SHP77 (cell line): ENCODE results near the gene ZNF418.
"Not testable (repeated sequence)": the region's sequence is repeated elsewhere in the genome, so short reads cannot be mapped to it uniquely, and the experiment has no call there.

Experiments used
- DNase-seq, 2 experiments: peaks; one replicate each; lab custom pipeline; 2025; lab: John Stamatoyannopoulos, UW

The ZNF418 gene

GRCh38 chr19:57888560-57889231 is 46.5 kb downstream of the ZNF418 start, which contains the start of gene ZNF814:
TSS of gene ZNF814 (minus strand) at chr19:57889037. CDS start at chr19:57888802, 235 bp downstream.
- DNase-seq, result no peak

DNA sequence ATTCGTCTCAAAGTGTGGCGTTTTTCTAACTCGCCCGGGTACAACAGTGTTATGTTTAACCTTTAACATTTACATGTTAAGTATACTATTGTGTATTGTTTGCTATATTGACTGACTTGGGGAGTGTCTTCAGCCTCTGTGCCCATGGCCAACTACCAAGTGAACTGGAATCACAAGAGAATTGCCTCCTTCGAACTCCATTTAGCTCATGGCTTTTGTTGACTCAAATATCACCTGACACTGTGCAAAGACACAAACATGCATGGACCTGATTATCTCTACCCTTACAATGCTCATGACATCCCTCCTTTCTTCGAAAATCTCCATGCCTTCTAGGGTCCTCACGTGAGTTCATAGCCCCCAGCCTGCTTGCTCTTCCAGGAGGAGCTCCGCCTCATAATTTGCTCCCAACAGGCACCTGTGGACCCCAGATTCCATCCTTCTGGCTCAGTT is 47.1 kb downstream of the ZNF418 start:
- no peak for DNase-seq

DNA sequence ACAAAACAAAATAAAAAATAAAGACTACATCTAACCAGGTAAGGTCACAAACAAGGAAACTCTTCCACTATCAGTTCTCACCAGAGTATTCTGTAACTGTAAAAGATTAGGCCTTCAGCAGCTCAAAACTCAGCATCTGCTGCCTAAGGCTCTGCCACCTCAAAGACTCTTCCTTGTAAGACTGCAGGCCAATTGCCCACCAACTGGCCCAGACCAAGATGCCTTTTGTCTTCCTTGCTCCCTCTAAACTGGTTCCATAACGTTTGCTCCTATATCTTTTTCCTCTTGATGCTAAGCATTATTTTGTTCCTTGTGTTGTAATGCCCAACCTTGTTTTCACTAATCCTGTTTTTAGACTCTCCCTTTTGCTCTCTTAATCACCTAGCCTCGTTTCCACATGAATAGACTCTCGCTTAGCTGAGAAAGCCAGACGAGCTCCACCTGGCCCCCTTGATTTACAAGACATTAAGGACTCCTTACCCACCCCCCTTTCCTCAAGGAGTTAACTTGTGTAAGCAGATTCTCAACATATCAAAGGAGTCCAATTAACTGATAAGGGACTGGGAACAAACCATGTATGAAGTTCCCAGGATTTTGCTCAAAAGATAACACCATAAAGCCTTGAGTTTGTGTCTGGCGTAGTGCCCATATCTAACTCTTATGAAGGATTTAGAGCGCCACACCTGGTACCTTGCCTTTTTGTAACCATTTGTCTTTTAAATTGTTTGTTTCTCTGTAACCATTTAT is 47.8 kb downstream of the ZNF418 start:
- DNase-seq, result no peak

DNA sequence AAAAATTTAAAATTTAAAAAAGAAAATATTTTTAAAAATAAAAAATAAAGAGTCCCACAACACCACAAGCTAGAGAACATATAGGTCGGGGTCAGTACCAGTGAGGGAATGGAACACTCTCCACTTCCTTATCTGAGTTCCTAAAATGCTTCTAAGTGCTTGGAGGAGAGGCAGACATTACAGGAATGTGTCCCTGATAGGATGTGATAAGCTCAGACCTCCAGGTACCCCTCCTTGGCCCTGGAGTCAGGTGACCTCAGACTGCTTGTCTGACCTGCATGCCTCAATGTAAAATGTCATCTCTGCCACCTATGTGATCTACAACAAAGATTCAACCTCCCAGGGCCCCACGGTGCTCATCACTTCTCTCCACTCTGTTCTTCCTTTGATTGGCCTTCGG is 49.2 kb downstream of the ZNF418 start:
- DNase-seq, result no peak

- not testable (repeated sequence) for DNase-seq
These were observed 61.1 kb downstream of the ZNF418 start for GRCh38 chr19:57873883-57874799.

DNA sequence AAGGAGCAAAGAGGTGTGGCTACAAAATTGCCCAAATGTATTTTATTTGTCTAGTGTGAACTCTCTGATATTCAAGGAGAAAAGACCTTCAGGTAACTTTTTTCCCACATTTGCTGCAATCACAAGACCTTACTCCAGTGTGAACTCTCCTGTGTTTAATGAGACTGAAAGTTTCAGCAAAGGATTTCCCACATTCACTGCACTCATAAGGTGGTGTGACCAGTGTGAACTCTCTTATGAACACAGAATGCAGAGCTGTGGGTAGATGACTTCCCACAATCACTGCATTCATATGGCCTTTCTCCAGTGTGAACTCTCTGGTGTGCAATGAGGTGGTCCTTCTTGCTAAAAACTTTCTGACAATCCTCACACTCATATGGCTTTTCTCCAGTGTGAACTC is 62.8 kb downstream of the ZNF418 start:
- DNase-seq, result no peak
